Measurements from ENCODE around the gene HS6ST1.

GRCh38 chr2:128228894-128229293 lies 89.8 kb downstream of the HS6ST1 start:
- TF ChIP-seq ATF3 (IDR thresholded peaks at IDR 0.05) (no peak), CTCF (IDR thresholded peaks at IDR 0.05; ENCODE audit: low read depth, low read length, missing input control) (no peak), MAX (IDR thresholded peaks at IDR 0.05) (no peak), RAD21 (IDR thresholded peaks at IDR 0.05) (no peak), SP1 (IDR thresholded peaks at IDR 0.05) (no peak), JUND (IDR thresholded peaks at IDR 0.05) (no peak), YY1 (IDR thresholded peaks at IDR 0.05) (no peak), TAF1 (conservative IDR thresholded peaks at IDR 0.05) (no peak), EGR1 (IDR thresholded peaks at IDR 0.05; ENCODE audit: low read depth in 2 of 2) (no peak), NR2F2 (IDR thresholded peaks at IDR 0.05) (no peak), GABPA (IDR thresholded peaks at IDR 0.05 in 1 of 2, conservative IDR thresholded peaks at IDR 0.05 in 1 of 2) (no peak), ZBTB33 (IDR thresholded peaks at IDR 0.05) (no peak), HNF4A (conservative IDR thresholded peaks at IDR 0.05) (no peak)
